Measurements from ENCODE around the gene TNFRSF14.

TNFRSF14 gene

DNA sequence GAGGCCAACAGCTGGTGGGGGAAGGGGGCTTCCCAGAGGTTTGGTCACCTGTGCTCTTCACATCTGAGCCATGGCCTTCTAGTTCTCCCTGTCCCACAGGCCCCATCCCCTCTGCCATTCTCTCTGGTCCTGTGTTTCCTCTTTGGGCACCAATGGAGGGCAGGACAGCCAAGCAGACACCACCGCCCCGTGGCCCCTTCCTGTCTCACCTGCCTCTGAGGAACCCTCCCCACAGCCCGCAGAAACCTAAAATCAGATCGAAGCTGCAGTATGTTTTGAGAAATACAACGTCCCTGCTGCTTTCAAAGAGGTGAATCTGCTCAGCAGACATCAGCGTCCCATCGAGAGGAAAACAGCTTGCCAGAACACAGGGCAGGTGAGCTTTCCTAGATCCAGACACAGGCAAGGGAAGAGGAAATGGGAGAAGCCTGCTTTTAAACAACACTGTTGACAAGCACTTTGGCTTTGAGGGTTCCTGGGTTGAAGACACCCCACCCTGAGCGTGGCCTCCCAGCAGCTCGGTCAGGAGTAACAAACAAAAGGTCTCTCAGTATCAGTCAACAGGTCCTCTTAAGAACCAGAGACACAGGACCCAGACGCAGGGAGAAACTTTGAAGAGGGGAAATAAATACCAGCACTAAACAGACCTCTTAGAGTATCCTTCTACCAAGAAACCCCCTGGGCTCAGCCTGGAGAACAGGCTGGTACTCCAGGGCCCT is 32.1 kb upstream of the TNFRSF14 start:
- DNase-seq = no peak

GRCh38 chr1:2525572-2525919 is 30.6 kb upstream of the TNFRSF14 start:
- DNase-seq = no peak

DNA sequence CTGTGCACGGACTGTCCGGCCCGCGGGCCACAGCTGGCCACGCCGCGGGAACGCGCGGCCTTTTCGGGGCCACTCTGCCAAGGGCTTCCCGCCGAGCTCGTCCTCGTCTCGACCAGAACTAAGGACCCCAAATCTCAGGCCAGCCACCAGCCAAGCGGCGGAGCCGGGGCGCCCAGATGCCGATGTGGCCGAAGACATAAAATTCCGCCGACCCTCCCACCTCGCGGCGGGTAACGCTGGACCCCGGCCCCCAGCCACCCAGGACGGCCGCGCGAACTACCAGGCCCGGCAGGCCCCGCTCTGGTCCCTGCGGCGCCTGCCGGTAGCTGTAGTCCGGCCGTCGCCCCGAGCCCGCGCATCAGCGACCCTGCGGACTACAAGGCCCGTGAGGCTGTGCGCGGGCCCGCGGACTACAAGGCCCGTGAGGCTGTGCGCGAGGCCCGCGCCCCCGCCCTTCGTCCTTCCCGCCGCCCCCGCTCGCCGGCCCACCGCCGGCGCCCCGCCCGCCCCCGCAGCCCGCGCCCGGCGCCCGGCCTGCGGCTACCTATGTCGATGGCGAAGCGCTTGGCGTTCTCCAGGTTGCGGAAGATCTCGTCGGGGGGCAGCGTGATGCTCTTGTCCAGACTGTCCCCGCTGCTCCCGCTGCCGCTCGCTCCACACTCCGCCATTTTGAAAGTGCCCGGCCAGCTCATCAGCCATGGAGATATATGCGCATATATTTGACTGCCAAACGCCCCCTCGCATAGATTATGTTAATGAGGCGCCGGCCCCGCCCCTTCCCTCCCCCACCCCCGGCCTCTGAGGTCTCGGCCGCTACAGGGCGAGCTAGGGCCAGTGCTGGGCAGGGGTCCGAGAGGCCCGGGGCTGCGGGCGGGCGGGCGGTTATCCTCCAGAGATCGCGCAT is 30.0 kb upstream of the TNFRSF14 start, which contains the start of gene PANK4:
TSS of gene PANK4 (minus strand) at position 677 of the 904 bp plus-strand sequence. CDS start at position 668, 9 bp downstream.
- DNase-seq = peak; percentile 87

GRCh38 chr1:2526824-2527555 is 29.2 kb upstream of the TNFRSF14 start:
- DNase-seq = peak; percentile 67

GRCh38 chr1:2527556-2527860 is 28.7 kb upstream of the TNFRSF14 start:
- DNase-seq = no peak

DNA sequence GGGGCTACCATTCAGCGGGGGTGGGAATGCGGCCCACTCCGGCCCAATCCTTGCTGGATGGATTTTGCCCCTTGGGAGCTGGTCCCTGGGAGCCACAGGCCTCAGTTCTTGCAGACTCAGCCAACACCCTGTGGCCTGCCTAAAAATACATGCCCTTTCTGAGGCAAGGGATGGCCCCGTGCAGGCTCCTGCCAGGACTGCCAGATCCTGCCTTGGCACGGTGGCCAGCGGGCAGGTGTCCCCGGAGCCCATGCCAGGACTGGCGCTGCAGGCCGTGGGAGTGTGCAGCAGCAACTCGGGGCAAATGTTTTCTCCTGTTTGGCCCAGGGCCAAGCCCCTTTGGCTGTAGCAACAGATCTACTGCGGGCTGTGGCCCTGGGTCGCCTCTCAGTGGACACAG is 28.2 kb upstream of the TNFRSF14 start:
- no peak for DNase-seq

DNA sequence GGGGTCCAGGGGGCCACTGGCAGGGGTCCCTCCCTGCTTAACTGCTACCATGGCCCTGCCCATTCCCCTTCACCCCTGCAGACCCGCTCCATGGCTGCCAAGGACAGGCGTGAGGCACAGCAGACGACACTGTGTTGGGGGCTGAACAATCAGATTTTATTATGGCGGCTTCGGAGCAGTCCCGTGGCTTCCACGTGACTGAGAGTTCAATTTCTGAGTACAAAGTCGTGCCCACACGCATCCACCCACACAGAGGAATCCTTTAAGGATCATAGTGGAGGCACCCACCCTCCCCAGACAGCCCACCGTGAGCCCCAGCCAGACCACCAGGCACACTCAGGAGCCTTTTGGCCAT is 27.6 kb upstream of the TNFRSF14 start:
- no peak for DNase-seq

DNA sequence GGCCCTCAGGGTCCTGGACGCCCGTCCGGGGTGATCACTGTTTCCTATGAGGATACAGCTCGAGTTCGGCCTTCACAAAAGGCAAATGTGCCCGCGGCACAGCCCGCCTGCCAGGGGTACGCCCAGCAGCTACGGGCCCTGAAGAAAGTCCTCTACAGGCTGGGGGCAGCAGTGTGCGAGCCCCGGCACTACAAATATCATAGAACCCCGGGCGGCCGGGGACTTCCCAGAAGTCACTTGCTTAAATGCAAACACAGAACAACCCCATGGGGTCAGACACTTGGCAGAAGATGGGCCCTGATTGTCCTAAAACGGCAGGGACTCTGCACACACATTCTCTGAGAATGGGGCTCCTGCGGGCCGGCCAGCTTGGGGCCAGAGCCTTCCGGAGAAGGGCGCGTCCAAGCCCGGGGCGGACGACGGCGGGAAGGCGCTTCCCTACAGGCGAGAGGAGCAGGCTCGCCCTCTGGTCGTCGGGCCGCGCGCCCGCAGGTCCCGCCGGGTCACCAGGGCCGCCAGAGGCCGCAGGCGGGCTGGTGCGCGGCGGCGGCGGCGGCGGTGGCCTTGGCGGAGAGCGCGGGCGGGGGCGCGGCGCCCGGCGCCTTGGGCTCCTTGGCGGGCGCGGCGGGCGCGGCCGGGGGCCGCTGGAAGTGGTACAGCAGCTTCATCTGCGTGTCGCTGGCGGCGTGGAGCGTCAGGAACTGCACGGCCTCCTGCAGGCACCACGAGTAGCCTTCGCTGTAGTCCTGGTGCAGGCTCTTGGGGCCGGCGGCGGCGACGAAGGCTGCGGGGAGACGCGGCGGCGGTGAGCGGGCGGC is 27.0 kb upstream of the TNFRSF14 start:
- DNase-seq = peak; percentile 35

- DNase-seq = no peak
Measured at GRCh38 chr1:2529784-2530512, 26.2 kb upstream of the TNFRSF14 start, which contains the start of gene HES5. Gene HES5, minus strand, starts transcription at chr1:2530263. Its CDS starts 99 bp downstream, at chr1:2530164.

- DNase-seq = no peak
Measured at GRCh38 chr1:2530513-2531361, 25.4 kb upstream of the TNFRSF14 start.

GRCh38 chr1:2532485-2533160 is 23.5 kb upstream of the TNFRSF14 start:
- DNase-seq = no peak

GRCh38 chr1:2533365-2533764 is 22.8 kb upstream of the TNFRSF14 start:
- DNase-seq = no peak

DNA sequence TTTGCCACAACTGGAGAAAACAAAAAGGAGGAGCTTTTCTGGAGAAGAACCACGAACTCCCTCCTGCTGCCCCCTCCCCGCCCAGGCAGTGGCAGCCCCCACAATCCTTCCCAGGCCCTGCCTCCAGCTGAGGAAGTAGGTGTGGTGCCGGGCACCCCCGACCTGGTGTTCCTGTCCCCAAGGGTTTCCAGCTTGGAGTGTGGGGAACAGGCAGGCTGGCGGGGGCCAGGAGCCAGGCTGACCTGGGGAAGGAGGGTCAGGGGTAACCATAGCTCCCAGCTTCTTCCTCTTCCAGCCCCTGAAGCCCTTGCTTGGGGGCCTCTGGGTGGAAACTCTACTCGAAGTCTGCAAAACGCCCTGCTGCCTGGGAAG is 21.9 kb upstream of the TNFRSF14 start:
- no peak for DNase-seq

- DNase-seq = no peak
Measured at GRCh38 chr1:2534687-2535441, 21.3 kb upstream of the TNFRSF14 start.

DNA sequence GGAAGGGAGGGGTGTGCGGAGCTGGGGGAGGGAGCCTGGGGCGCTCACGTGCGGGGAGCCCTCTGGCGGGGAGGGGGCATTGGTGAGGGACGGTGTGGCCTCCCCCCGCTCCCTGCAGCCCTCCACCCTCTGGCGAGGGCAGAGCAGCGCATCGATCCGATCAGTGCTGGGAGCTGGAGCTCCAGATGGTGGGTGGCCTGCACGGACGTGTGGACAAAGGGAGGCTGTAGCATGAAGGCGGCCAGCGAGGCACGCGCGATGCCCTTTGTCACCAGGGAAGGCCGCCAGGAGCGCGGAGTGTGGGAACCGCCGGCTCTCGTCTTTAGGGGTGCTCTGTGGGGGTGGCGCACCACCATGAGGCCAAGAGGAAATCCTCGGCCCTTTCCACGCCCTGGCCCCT is 20.7 kb upstream of the TNFRSF14 start:
- DNase-seq = no peak

DNA sequence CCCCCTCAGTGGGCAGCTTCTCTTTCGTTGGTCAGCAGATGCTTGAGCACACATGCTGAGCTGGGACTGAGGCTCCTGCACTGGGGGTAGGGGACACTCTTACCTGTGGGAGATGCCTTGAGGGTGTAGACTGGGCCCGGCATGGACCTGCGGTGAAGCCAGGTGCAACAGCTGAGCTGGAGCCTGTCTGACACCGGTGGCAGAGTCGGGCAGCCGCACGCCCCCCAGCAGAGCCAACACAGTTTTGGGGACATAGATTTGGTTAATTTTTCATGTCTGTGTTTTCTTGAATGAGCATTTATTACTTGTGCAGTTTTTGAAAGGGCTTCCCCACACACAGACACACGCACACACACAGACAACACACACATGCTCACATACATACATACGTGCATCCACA is 20.2 kb upstream of the TNFRSF14 start:
- DNase-seq = no peak

DNA sequence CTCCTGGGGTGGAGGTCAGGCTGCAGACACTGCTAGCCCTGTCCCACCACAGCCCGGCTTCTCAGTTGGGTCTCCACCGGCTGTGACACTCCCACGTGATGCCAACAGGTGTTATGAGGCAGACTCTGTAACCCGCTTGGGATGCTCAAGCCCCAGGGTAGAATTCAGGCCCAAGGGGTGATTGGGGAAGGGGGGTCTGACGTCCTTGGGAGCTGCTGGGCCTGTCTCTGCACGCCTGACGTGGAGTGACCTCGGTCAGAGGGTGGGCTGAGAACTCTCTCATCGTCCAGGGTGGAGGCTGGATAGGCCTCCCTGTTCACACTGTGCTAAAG is 18.4 kb upstream of the TNFRSF14 start:
- no peak for DNase-seq

- DNase-seq = no peak
Measured at GRCh38 chr1:2538376-2538775, 17.8 kb upstream of the TNFRSF14 start.

DNA sequence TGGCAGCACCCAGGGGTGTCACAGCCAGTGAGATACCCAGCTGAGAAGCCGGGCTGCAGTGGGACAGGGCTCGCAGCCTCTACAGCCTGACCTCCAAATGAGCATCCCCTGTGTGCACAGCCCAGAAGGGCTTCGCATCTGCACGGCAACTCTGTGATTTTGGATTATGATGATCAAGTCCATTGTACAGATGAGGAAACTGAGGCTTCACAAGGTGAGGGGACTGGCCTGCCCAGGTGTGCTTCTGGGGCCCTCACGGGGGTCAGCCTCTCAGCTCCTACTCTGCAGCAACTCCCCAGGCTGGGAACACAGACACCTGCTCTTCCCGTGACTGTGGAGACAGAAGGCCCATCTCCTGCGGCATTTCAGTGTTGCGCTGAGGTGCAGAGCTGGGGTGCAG is 17.3 kb upstream of the TNFRSF14 start:
- DNase-seq = no peak
